Stimulated activated naive CD8-positive, alpha-beta T cell treated with anti-CD3 and anti-CD28 coated beads, Interleukin-15, Interleukin-2, amounts not matched to agents 100 ng/mL and 50 ng/mL, for 24 hours (primary cell): ENCODE measurements around the gene EFNB3.

Experiments used
- H3K27ac Mint-ChIP-seq: one replicate; pipeline ENCODE4 v1.8.0; 2021; ENCODE audit warnings: mild to moderate bottlenecking, mixed read lengths
- H3K27me3 Mint-ChIP-seq: one replicate; pipeline ENCODE4 v1.8.0; 2021; ENCODE audit warnings: mixed read lengths
- H3K36me3 Mint-ChIP-seq: one replicate; pipeline ENCODE4 v1.8.0; 2021; ENCODE audit warnings: low read depth, mixed read lengths
- H3K4me1 Mint-ChIP-seq: one replicate; pipeline ENCODE4 v1.8.0; 2021; ENCODE audit warnings: low read depth, mixed read lengths
- H3K4me3 Mint-ChIP-seq: one replicate; pipeline ENCODE4 v1.8.0; 2021; ENCODE audit warnings: mild to moderate bottlenecking, mixed read lengths
- H3K9me3 Mint-ChIP-seq: one replicate; pipeline ENCODE4 v1.8.0; 2021; ENCODE audit warnings: mixed read lengths

The EFNB3 gene, protein sequence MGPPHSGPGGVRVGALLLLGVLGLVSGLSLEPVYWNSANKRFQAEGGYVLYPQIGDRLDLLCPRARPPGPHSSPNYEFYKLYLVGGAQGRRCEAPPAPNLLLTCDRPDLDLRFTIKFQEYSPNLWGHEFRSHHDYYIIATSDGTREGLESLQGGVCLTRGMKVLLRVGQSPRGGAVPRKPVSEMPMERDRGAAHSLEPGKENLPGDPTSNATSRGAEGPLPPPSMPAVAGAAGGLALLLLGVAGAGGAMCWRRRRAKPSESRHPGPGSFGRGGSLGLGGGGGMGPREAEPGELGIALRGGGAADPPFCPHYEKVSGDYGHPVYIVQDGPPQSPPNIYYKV

DNA sequence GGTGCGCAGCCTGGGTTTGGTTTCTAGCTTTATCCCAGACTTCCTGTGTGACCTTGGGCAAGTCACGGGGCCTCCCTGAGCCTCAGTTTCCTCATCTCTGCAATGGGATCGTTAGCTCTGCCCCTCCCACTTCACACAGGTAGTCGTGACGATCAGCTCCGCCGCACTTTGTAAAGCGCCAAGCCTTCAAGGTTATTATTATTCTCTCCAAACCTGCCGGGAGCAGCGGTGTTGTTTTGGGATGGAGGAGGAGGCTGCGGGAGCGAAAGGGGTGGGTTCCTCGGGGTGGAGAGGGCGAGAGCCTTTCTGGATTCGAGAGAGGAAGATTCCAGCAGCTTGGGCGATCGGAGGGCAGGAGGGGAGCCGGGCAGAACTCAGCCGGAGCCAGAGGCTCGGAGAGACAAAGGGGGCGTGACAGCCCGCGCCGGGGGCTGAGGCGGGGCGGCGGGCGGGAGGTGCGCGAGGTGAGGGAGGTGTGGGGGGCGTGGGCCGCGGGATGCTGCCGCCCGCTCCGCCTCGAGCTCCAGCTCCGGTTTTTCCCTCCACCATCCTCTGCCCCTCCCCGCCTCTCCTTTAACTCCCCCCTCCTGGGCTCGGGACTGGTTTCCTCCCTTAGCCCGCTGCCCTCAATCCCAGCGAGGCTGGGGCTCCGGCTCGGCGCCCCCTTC, at the start of gene EFNB3:
Gene EFNB3 (plus strand): TSS at position 602 of the 668 bp plus-strand sequence. CDS start 397 bp downstream, outside the sequence.
- H3K4me3 Mint-ChIP-seq: peak within 1 kb of the TSS; percentile 37
- H3K36me3 Mint-ChIP-seq: peaks cover 29% of the 10 kb centered on the region
- H3K9me3 Mint-ChIP-seq: no peaks in the 10 kb centered on the region
- H3K4me1 Mint-ChIP-seq: peaks cover 24% of the 10 kb centered on the region
- no peak within 1 kb of the TSS for H3K27ac Mint-ChIP-seq
- peaks cover 34% of the 10 kb centered on the region for H3K27me3 Mint-ChIP-seq

DNA sequence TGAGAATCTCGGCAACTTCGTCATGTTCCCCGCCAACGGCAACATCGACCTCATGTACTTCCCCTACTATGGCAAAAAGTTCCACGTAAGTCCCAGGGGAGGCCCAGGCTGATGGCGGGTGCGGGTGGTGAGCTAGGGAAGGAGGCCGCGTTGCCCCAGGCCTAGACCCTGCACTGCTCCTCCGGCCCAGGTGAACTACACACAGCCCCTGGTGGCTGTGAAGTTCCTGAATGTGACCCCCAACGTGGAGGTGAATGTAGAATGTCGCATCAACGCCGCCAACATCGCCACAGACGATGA, 49.5 kb upstream of the EFNB3 start:
- no peaks in the 10 kb centered on the region for H3K9me3 Mint-ChIP-seq
- H3K27ac Mint-ChIP-seq: no peak overlapping the region
- H3K4me1 Mint-ChIP-seq: peaks cover 6% of the 10 kb centered on the region
- H3K4me3 Mint-ChIP-seq: no peak overlapping the region
- H3K27me3 Mint-ChIP-seq: peaks cover 26% of the 10 kb centered on the region
- H3K36me3 Mint-ChIP-seq: no peaks in the 10 kb centered on the region

DNA sequence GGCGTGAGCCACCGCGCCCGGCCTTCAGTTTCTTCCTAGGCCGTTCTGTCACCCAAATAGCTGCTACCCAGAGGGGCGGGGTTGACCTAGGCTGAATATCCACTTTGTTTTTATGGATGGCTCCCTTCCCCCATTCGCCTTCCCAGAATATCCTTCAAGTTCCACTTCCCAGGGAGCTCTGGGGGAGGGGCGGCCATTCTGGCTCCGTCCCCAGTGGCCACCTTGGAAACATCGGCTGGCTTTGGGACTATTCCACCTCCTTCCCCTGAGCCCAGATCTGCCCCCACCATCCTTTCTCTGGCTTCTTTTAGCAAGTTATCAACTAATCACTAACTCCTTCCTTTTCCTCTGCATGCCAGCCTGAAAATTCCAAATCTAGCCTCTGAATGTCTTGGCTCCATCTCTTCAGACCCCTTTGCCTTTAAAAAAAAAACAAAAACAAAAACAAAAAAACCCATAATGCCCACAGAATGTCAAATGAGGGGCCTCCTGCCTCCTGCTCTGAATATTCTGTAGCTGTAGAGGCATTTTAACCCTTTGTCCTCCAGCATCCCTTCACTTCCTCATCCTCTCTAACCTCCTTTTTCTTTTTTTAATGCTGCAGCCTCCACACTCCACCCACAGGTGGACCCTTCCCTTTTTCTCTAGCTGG, 47.9 kb upstream of the EFNB3 start:
- Mint-ChIP-seq H3K9me3 (no peaks in the 10 kb centered on the region), H3K4me3 (no peak overlapping the region)

DNA sequence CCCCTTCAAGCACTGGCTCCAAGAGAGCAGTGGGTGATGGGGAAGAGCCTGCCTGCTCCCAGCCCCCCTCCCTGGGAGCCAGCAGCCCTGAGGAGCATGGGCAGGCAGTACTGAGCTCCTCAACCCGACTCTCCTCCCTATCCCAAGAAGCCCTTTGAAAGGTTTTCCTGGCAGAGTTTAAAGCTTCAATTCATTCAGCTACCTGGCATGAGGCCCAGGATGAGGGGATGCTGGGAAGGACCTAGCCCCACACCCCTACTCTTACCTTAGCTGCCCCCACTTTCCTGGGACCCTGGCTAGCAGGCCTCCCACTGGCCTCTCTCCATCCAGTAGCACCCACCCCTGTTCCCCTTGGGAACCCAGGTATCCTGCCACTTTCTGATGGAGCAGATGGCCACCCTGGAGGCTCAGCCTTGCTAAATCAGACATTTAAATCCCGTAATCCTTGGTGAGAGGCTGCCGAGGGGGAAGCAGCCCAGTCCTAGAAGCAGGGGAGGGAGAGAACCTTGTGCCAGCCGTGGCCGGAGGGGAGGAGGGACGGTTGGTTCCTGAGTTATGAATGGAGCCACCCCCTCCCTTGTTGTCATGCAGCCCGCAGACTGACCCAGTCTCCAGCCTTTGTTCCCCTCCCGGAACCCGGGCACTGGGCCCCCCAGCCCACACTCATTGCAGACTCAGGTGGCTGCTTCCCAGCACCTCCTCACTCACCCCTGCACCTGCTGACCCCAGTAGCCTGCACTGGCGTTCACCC, 37.2 kb upstream of the EFNB3 start:
- Mint-ChIP-seq H3K36me3 (peaks cover 33% of the 10 kb centered on the region), H3K4me3 (no peak overlapping the region), H3K9me3 (no peaks in the 10 kb centered on the region), H3K27me3 (no peaks in the 10 kb centered on the region), H3K27ac (no peak overlapping the region), H3K4me1 (no peaks in the 10 kb centered on the region)

More for the DNA sequence above, 47.9 kb upstream of the EFNB3 start:
- Mint-ChIP-seq H3K36me3 (no peaks in the 10 kb centered on the region), H3K4me1 (no peaks in the 10 kb centered on the region), H3K27me3 (peaks cover 15% of the 10 kb centered on the region), H3K27ac (no peak overlapping the region)

DNA sequence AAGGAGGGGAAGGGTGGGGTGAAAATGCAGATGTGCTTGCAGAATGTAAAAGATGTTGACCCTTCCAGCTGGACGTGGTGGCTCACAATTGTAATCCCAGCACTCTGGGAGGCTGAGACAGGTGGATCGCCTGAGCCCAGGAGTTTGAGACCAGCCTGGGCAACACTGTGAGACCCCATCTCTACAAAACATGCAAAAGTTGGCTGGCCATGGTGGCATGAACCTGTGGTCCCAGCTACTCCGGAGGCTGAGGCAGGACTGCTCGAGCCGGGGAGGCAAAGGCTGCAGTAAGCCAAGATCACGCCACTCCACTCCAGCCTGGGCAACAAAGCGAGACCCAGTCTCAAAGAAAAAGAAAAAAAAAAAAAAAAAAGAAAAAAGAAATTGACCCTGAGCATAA, 36.5 kb upstream of the EFNB3 start:
- Mint-ChIP-seq H3K4me3 (no peak overlapping the region), H3K9me3 (no peaks in the 10 kb centered on the region), H3K27me3 (no peaks in the 10 kb centered on the region), H3K36me3 (peaks cover 39% of the 10 kb centered on the region), H3K27ac (no peak overlapping the region), H3K4me1 (no peaks in the 10 kb centered on the region)

DNA sequence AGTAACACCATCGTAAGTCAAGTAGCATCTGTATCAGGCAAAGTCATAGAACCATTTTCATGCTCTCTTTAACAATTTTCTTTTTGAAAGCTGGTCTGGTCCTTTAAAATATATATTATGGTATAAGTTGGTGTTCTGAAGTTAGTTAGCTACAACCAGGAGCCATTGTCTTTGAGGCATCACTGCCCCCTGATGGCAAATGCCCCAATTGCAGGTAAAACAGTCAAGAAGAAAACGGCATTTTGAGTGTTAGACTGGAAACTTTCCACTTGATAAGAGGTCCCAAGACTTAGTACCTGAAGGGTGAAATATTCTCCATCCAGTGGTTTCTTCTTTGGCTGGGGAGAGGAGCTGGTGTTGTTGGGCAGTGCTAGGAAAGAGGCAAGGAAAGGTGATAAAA, 31.8 kb upstream of the EFNB3 start:
- H3K4me1 Mint-ChIP-seq: no peaks in the 10 kb centered on the region
- H3K27me3 Mint-ChIP-seq: no peaks in the 10 kb centered on the region

DNA sequence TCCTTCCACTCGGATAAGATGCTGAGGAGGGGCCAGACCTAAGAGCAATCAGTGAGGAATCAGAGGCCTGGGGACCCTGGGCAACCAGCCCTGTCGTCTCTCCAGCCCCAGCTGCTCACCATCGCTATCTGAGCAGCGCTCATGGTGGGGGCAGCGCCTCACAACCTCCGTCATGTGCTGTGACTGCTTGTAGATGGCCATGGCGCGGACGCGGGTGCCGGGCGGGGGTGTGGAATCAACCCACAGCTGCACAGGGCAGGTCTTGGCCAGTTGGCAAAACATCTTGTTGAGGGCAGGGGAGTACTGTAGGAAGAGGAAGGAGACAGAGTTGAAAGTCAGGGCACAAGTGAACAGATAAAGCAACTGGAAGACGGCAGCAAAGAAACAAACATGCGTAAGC, 30.1 kb upstream of the EFNB3 start:
- no peak overlapping the region for H3K27ac Mint-ChIP-seq
- H3K4me1 Mint-ChIP-seq: no peaks in the 10 kb centered on the region
- peaks cover 5% of the 10 kb centered on the region for H3K9me3 Mint-ChIP-seq
- H3K27me3 Mint-ChIP-seq: no peaks in the 10 kb centered on the region
- H3K36me3 Mint-ChIP-seq: peaks cover 44% of the 10 kb centered on the region
- H3K4me3 Mint-ChIP-seq: no peak overlapping the region

More for the DNA sequence above, 31.8 kb upstream of the EFNB3 start:
- H3K27ac Mint-ChIP-seq: no peak overlapping the region
- peaks cover 54% of the 10 kb centered on the region for H3K36me3 Mint-ChIP-seq
- H3K9me3 Mint-ChIP-seq: peaks cover 5% of the 10 kb centered on the region
- H3K4me3 Mint-ChIP-seq: no peak overlapping the region

DNA sequence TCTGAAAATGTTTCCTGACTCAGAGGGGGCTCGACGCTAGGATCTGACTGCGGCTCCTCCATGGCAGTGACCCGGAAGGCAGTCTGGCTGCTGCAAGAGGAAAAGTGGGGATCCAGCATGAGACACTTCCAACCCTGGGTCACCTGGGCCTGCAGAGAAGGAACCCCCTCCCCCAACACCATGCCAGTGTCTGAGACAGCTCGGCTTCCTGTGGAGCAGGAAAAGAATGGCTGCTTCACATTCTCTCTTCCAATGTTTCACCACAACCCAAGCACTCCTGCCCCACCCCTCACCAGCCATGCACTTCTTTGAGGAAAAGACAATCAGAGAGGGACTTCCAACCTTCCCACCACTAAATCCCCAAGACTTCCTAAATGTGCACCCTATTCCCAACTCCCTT, 28.5 kb upstream of the EFNB3 start:
- Mint-ChIP-seq H3K9me3 (peaks cover 5% of the 10 kb centered on the region), H3K4me3 (no peak overlapping the region), H3K27ac (no peak overlapping the region), H3K4me1 (no peaks in the 10 kb centered on the region), H3K27me3 (no peaks in the 10 kb centered on the region), H3K36me3 (peaks cover 33% of the 10 kb centered on the region)

DNA sequence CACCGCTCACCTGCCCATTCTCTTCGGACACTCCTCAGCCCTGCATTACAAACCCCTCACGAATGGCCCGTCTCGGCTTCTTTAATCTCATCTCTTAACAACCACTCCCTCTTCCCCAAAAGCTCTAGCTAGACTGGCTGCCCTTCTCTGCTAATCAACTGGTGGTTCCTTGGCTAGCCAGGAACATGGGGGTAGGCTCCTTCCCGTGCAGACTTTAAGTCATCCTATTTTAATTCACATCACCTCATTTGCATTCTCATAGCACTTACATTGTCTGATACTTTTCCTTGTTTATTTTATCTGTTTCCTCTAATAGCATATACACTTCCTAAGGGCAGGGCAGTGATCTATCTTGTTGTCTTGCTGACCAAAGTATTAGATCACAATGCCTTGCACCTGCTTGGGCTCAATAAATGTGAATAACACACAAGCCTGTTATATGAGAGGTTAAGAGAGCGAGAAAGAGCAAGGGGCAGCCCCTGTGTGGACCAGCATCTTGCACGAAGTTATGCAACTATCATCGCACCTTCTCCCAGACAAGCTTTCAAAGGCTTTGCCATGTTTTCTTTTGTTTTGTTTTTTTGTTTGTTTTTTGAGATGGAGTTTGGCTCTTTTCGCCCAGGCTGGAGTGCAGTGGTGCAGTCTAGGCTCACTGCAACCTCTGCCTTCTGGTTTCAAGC, 27.5 kb upstream of the EFNB3 start:
- no peak overlapping the region for H3K4me3 Mint-ChIP-seq

DNA sequence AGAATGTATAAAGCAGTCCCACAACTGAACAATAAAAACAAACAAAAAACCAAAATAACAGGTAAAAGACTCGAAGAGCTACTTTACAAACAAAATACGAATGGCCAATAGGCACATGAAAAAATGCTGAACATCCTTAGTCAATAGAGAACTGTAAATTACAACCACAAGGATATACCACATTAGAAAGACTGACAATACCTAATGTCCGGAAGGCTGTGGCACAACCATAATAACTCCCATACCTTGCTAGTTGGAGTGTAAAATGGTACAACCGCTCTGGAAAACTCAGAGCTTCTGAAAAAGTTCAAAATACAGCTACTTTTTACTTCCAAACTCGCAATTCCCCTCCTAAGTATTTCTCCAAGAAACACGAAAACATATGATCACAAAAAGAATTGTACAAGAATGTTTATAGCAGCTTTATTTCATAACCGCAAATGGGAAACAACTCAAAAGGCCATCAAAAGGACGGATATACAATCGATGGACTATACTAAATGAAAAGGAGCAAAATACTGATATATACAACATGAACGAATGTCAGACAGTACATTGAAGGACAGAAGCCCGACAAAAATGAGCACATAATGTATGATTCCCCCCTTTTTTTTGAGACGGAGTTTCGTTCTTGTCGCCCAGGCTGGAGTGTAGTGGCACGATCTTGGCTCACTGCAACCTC, 20.0 kb upstream of the EFNB3 start:
- no peaks in the 10 kb centered on the region for H3K27me3 Mint-ChIP-seq
- H3K4me1 Mint-ChIP-seq: peaks cover 43% of the 10 kb centered on the region
- H3K9me3 Mint-ChIP-seq: no peaks in the 10 kb centered on the region
- peaks cover 32% of the 10 kb centered on the region for H3K36me3 Mint-ChIP-seq
- H3K27ac Mint-ChIP-seq: peak overlapping the region; percentile 99
- peak overlapping the region; percentile 98 for H3K4me3 Mint-ChIP-seq

More for the DNA sequence above, 27.5 kb upstream of the EFNB3 start:
- H3K9me3 Mint-ChIP-seq: peaks cover 5% of the 10 kb centered on the region
- H3K27me3 Mint-ChIP-seq: no peaks in the 10 kb centered on the region
- H3K27ac Mint-ChIP-seq: no peak overlapping the region
- peaks cover 3% of the 10 kb centered on the region for H3K4me1 Mint-ChIP-seq
- H3K36me3 Mint-ChIP-seq: peaks cover 33% of the 10 kb centered on the region

DNA sequence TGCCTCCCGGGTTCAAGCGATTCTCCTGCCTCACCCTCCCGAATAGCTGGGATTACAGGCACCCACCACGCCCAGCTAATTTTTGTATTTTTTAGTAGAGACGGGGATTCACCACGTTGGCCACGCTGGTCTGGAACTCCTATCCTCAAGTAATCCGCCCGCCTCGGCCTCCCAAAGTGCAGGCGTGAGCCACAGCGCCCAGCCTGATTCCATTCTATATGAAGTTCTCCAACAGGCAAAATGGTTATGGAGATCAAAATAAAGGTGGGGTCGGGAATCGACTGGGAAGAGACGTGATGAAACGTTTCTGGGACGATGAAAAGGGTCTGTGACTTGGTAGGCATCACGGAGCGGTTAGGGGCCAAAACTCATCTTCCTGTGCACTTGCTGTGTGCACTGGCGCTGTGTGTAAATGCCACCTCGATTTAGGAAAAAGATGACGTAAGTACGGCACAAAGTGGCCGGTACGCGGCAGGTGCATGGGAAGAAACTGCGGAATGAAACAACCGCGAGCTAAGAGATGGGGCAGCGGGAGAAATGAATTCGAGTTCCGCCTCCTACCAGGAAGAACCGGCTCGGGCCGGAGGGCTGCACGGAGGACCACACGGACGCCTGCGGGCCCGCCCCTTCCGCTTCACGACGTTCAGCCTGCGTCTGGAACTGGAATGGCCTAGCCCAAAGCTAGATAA, 19.3 kb upstream of the EFNB3 start:
- Mint-ChIP-seq H3K27me3 (no peaks in the 10 kb centered on the region), H3K27ac (peak overlapping the region; percentile 99), H3K4me1 (peaks cover 47% of the 10 kb centered on the region), H3K9me3 (no peaks in the 10 kb centered on the region), H3K4me3 (peak overlapping the region; percentile 98), H3K36me3 (peaks cover 37% of the 10 kb centered on the region)

DNA sequence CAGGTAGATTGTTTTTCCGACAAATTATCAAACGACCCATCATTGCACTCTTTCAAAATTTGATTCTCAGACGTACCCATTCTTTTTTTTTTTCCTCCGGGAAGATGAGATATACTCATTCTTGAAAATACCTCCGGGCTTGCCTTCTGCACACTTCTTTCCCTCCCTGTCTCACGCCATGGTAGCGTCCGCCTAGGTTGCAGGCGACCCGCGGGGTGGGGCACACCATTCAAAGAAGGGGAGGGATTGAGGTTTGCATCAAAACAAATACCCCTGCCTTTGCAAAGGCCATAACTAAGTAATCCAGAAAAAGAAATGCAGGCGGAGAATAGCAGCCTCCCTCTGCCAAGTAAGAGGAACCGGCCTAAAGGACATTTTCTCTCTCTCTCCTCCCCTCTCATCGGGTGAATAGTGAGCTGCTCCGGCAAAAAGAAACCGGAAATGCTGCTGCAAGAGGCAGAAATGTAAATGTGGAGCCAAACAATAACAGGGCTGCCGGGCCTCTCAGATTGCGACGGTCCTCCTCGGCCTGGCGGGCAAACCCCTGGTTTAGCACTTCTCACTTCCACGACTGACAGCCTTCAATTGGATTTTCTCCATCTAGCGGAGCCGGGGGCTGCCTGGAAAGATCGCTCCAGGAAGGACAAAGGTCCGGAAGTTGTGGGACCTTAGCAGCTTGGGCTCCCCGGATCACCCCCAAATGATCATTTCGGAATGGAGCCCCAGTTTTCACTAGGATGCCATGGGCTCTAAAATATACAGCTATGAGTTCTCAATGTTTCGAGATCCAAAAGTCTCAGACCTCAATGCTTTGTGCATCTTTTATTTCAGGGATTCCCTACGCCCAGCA, 18.6 kb upstream of the EFNB3 start:
- H3K4me3 Mint-ChIP-seq: peak overlapping the region; percentile 98
- peak overlapping the region; percentile 99 for H3K27ac Mint-ChIP-seq
- peaks cover 47% of the 10 kb centered on the region for H3K4me1 Mint-ChIP-seq
- H3K9me3 Mint-ChIP-seq: no peaks in the 10 kb centered on the region
- no peaks in the 10 kb centered on the region for H3K27me3 Mint-ChIP-seq
- peaks cover 41% of the 10 kb centered on the region for H3K36me3 Mint-ChIP-seq
